HepG2 (cell line): Measurements from ENCODE around the gene RECQL5. TPM values are rescaled to one million over a fixed set of nuclear protein-coding genes. Genes with fewer than 3 reads are reported as not detected.

Experiments used
- ARNT2 ChIP-seq: sonication (generic); formaldehyde crosslinking; IDR thresholded peaks from 2 replicates; pipeline ENCODE4 v1.8.0; 2022; ENCODE audit warnings: mild to moderate bottlenecking, low read depth, missing genetic modification reagents, moderate library complexity
- DR1 ChIP-seq: sonication (generic); formaldehyde crosslinking; IDR thresholded peaks from 2 replicates; pipeline ENCODE4 v1.8.0; 2021; ENCODE audit warnings: mild to moderate bottlenecking, missing genetic modification reagents, inconsistent platforms
- HMG20B ChIP-seq: conservative IDR thresholded peaks from 2 replicates; pipeline ENCODE4 v1.6.1; 2016; ENCODE audit warnings: missing genetic modification reagents, missing compliant biosample characterization
- KDM4B ChIP-seq: sonication (generic); formaldehyde crosslinking; IDR thresholded peaks from 2 replicates; pipeline ENCODE4 v1.4.0; 2020; ENCODE audit warnings: missing genetic modification reagents
- MYC ChIP-seq: sonication (generic); formaldehyde crosslinking; IDR thresholded peaks from 2 replicates; pipeline ENCODE4 v1.9.0; 2021; ENCODE audit warnings: missing genetic modification reagents, borderline replicate concordance
- NCOR1 ChIP-seq: fragments of 200-600 bp; sonication (generic); IDR thresholded peaks from 2 replicates; pipeline ENCODE4 v1.7.0; 2017; ENCODE audit warnings: antibody characterized with exemption, low read length, borderline replicate concordance
- PAWR ChIP-seq: sonication (generic); formaldehyde crosslinking; IDR thresholded peaks from 2 replicates; pipeline ENCODE4 v1.4.0; 2020; ENCODE audit warnings: missing genetic modification reagents, mild to moderate bottlenecking, borderline replicate concordance
- RBM39 ChIP-seq: fragments of 200-400 bp; formaldehyde crosslinking; IDR thresholded peaks from one replicate; pipeline ENCODE4 v1.6.1; 2018; ENCODE audit warnings: antibody characterized with exemption, mild to moderate bottlenecking, low read depth, low read length; ENCODE audit not compliant: poor library complexity, severe bottlenecking
- RNF2 ChIP-seq: fragments of 450-650 bp; conservative IDR thresholded peaks from 2 replicates; pipeline ENCODE4 v1.6.1; 2016; ENCODE audit warnings: low read depth
- ZBTB38 ChIP-seq: sonication (generic); formaldehyde crosslinking; IDR thresholded peaks from 2 replicates; pipeline ENCODE4 v1.5.1; 2020; ENCODE audit warnings: mild to moderate bottlenecking, missing genetic modification reagents
- ZNF350 ChIP-seq: sonication (generic); formaldehyde crosslinking; IDR thresholded peaks from 2 replicates; pipeline ENCODE4 v1.4.0; 2020; ENCODE audit warnings: mild to moderate bottlenecking, low read depth, missing genetic modification reagents, borderline replicate concordance
- ZNF547 ChIP-seq: sonication (generic); formaldehyde crosslinking; IDR thresholded peaks from 2 replicates; pipeline ENCODE4 v1.5.1; 2020; ENCODE audit warnings: mild to moderate bottlenecking, missing genetic modification reagents
- ZNF747 ChIP-seq: sonication (generic); formaldehyde crosslinking; IDR thresholded peaks from 2 replicates; pipeline ENCODE4 v1.8.1; 2023; ENCODE audit warnings: missing genetic modification reagents, mild to moderate bottlenecking, borderline replicate concordance
- ZNF773 ChIP-seq: sonication (generic); formaldehyde crosslinking; IDR thresholded peaks from 2 replicates; pipeline ENCODE4 v1.4.0; 2020; ENCODE audit warnings: missing genetic modification reagents, borderline replicate concordance
- ZNF850 ChIP-seq: sonication (generic); formaldehyde crosslinking; conservative IDR thresholded peaks from 2 replicates; pipeline ENCODE4 v1.9.0; 2021; ENCODE audit warnings: mild to moderate bottlenecking, missing genetic modification reagents
- polyA plus RNA-seq, 8 experiments: library from polyadenylated mRNA; depleted of rRNA in 3 of 8; stranded (reverse) in 7 of 8; unstranded in 1 of 8; fragments of >200 nt; fragmentation: Illumina TruSeq in 4 of 8; extraction: Trizol in 4 of 8; gene quantifications; 2 replicates each; pipeline versions ENCODE4 v1.2.1 to v1.2.3, GENCODE V29; 2011 to 2016; ENCODE audit warnings: low read depth in 4 of 8, missing spikeins in 1 of 8, mixed read lengths in 1 of 8; ENCODE audit not compliant: insufficient read depth in 1 of 8
- total RNA-seq, 5 experiments: library from RNA; depleted of rRNA; stranded (reverse); fragments of >200 nt; fragmentation: Illumina TruSeq; extraction: Trizol; gene quantifications; 2 replicates each; pipeline ENCODE4 v1.2.3, GENCODE V29; 2016; ENCODE audit warnings: low read depth in 1 of 5
- TF ChIP-seq, protein P1 (sequence below): IDR thresholded peaks from 2 replicates; pipeline ENCODE4 v1.6.1; 2016; ENCODE audit warnings: mild to moderate bottlenecking
- TF ChIP-seq, protein P2 (sequence below): sonication (generic); formaldehyde crosslinking; IDR thresholded peaks from 2 replicates; pipeline ENCODE4 v1.5.0; 2020; ENCODE audit warnings: missing genetic modification reagents
- TF ChIP-seq, protein P3 (sequence below): sonication (generic); formaldehyde crosslinking; IDR thresholded peaks from 2 replicates; pipeline ENCODE4 v1.4.0; 2020; ENCODE audit warnings: mild to moderate bottlenecking, missing genetic modification reagents
- TF ChIP-seq, protein P4 (sequence below): sonication (generic); formaldehyde crosslinking; IDR thresholded peaks from 2 replicates; pipeline ENCODE4 v1.8.0; 2022; ENCODE audit warnings: mild to moderate bottlenecking, missing genetic modification reagents; ENCODE audit not compliant: insufficient replicate concordance

Gene RECQL5
- total and polyA plus RNA-seq, 2 of the 13 experiments (the other 11 are each of a cell fraction or from before 2014, with no cell fraction given): 27.7 to 32.0 TPM

DNA sequence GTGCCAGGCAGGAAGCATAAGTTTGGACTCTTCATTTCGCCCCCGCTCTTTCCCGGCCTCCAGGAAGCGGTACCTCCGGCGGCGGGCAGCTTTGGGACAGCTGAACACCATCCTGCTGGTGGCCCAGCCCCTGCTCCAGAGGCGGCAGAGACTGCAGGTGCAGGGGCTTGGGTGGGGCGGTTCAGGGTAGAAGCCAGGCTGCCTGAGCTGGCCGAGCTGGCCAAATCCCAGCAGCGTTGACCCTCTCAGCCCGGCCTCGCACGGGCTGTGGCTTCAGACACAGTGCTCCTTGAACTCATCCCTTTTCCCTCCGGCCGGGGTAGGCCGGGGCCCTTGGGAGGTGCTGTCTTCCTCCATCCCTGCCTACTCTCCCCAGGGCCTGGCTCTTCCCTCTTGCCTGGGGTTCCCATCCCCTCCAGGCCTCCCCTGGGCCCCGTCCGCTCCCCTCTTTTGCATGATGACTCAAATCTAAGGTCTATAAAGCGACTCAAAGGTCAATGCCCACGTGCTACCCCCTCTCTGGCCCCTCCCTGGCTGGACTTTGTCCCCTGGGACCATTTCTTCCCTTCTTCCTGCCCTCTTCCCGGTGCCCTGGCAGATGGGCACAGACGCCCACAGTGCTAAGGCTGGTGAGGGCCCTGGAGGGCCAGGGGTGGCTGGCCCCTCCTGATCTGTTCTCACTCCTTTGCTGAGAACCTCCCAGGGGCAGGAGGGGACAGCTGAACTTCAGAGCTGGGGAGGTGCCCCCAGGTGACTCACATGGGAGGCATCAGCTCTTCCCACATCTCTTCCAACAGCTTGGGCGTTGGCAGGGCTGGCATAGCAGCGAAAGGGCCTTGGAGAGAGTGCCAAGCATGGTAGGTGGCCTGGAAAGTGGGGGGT, 56.6 kb downstream of the RECQL5 start (continued):
- TF ChIP-seq, protein P1, sequence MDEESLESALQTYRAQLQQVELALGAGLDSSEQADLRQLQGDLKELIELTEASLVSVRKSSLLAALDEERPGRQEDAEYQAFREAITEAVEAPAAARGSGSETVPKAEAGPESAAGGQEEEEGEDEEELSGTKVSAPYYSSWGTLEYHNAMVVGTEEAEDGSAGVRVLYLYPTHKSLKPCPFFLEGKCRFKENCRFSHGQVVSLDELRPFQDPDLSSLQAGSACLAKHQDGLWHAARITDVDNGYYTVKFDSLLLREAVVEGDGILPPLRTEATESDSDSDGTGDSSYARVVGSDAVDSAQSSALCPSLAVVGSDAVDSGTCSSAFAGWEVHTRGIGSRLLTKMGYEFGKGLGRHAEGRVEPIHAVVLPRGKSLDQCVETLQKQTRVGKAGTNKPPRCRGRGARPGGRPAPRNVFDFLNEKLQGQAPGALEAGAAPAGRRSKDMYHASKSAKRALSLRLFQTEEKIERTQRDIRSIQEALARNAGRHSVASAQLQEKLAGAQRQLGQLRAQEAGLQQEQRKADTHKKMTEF (CRISPR knock-in tag): peak; percentile 59; the same call in 1 of the 2 replicates
- TF ChIP-seq, protein P2, sequence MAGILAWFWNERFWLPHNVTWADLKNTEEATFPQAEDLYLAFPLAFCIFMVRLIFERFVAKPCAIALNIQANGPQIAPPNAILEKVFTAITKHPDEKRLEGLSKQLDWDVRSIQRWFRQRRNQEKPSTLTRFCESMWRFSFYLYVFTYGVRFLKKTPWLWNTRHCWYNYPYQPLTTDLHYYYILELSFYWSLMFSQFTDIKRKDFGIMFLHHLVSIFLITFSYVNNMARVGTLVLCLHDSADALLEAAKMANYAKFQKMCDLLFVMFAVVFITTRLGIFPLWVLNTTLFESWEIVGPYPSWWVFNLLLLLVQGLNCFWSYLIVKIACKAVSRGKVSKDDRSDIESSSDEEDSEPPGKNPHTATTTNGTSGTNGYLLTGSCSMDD (CRISPR knock-in tag): no peak
- no peak for TF ChIP-seq KDM4B (CRISPR knock-in tag)
- no peak for TF ChIP-seq RNF2
- no peak for TF ChIP-seq PAWR (CRISPR knock-in tag)
- TF ChIP-seq, protein P3, sequence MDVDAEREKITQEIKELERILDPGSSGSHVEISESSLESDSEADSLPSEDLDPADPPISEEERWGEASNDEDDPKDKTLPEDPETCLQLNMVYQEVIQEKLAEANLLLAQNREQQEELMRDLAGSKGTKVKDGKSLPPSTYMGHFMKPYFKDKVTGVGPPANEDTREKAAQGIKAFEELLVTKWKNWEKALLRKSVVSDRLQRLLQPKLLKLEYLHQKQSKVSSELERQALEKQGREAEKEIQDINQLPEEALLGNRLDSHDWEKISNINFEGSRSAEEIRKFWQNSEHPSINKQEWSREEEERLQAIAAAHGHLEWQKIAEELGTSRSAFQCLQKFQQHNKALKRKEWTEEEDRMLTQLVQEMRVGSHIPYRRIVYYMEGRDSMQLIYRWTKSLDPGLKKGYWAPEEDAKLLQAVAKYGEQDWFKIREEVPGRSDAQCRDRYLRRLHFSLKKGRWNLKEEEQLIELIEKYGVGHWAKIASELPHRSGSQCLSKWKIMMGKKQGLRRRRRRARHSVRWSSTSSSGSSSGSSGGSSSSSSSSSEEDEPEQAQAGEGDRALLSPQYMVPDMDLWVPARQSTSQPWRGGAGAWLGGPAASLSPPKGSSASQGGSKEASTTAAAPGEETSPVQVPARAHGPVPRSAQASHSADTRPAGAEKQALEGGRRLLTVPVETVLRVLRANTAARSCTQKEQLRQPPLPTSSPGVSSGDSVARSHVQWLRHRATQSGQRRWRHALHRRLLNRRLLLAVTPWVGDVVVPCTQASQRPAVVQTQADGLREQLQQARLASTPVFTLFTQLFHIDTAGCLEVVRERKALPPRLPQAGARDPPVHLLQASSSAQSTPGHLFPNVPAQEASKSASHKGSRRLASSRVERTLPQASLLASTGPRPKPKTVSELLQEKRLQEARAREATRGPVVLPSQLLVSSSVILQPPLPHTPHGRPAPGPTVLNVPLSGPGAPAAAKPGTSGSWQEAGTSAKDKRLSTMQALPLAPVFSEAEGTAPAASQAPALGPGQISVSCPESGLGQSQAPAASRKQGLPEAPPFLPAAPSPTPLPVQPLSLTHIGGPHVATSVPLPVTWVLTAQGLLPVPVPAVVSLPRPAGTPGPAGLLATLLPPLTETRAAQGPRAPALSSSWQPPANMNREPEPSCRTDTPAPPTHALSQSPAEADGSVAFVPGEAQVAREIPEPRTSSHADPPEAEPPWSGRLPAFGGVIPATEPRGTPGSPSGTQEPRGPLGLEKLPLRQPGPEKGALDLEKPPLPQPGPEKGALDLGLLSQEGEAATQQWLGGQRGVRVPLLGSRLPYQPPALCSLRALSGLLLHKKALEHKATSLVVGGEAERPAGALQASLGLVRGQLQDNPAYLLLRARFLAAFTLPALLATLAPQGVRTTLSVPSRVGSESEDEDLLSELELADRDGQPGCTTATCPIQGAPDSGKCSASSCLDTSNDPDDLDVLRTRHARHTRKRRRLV (CRISPR knock-in tag): no peak
- TF ChIP-seq ZNF850 (CRISPR knock-in tag): no peak
- TF ChIP-seq ZNF747: 0 out of 2 replicates have a peak, but pooled peaks have one; percentile 43
- TF ChIP-seq, protein P4, sequence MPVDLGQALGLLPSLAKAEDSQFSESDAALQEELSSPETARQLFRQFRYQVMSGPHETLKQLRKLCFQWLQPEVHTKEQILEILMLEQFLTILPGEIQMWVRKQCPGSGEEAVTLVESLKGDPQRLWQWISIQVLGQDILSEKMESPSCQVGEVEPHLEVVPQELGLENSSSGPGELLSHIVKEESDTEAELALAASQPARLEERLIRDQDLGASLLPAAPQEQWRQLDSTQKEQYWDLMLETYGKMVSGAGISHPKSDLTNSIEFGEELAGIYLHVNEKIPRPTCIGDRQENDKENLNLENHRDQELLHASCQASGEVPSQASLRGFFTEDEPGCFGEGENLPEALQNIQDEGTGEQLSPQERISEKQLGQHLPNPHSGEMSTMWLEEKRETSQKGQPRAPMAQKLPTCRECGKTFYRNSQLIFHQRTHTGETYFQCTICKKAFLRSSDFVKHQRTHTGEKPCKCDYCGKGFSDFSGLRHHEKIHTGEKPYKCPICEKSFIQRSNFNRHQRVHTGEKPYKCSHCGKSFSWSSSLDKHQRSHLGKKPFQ (CRISPR knock-in tag): no peak
- TF ChIP-seq NCOR1: peak; percentile 91
- peak; percentile 38 for TF ChIP-seq RBM39
- no peak; the same call in 1 of the 2 replicates for TF ChIP-seq ZNF547 (CRISPR knock-in tag)
- TF ChIP-seq DR1: 0 out of 2 replicates have a peak, but pooled peaks have one; percentile 31
- peak; percentile 25; the same call in 1 of the 2 replicates for TF ChIP-seq ZNF350
- TF ChIP-seq MYC (CRISPR knock-in tag): peak; percentile 57
- 0 out of 2 replicates have a peak, but pooled peaks have one; percentile 20 for TF ChIP-seq ARNT2 (CRISPR knock-in tag)
- TF ChIP-seq ZBTB38 (CRISPR knock-in tag): peak; percentile 56; the same call in 1 of the 2 replicates
- TF ChIP-seq HMG20B (CRISPR knock-in tag): no peak
- peak; percentile 20; the same call in 1 of the 2 replicates for TF ChIP-seq ZNF773 (CRISPR knock-in tag)
